Uterus (tissue), 4 donors: ENCODE results near the gene ROS1. TPM values are rescaled to one million over a fixed set of nuclear protein-coding genes. Genes with fewer than 3 reads are reported as not detected.

Source experiments
- DNase-seq, 2 donors: peaks; one replicate each; pipeline ENCODE4 v3.0.0-alpha.2; 2019 to 2020
- H3K27ac ChIP-seq, 2 donors: fragments of 200-600 bp; sonication (generic); 1 replicate in 1 of 2; 2 replicates in 1 of 2; pipeline ENCODE4 v1.5.1; 2016 to 2018
- H3K27me3 ChIP-seq, 2 donors: fragments of 200-600 bp; sonication (generic); one replicate each; pipeline ENCODE4 v1.5.1; 2018 to 2019; ENCODE audit warnings: control low read depth in 1 of 2
- H3K36me3 ChIP-seq, 2 donors: fragments of 200-600 bp; sonication (generic); one replicate each; pipeline ENCODE4 v1.5.1; 2019; ENCODE audit warnings: control low read depth in 1 of 2
- H3K4me1 ChIP-seq, 2 donors: fragments of 200-600 bp; sonication (generic); one replicate each; pipeline ENCODE4 v1.5.1; 2018 to 2019; ENCODE audit warnings: control low read depth in 1 of 2
- H3K4me3 ChIP-seq, 2 donors: fragments of 200-600 bp; sonication (generic); 1 replicate in 1 of 2; 2 replicates in 1 of 2; pipeline ENCODE4 v1.5.1; 2018 to 2019; ENCODE audit warnings: mild to moderate bottlenecking in 1 of 2
- H3K9me3 ChIP-seq, 2 donors: fragments of 200-600 bp; sonication (generic); one replicate each; pipeline ENCODE4 v1.5.1; 2019; ENCODE audit warnings: control low read depth in 1 of 2
- POLR2A ChIP-seq, 2 donors: fragments of 450-650 bp; IDR thresholded peaks; one replicate each; pipeline ENCODE4 v1.6.1; 2016; ENCODE audit warnings: antibody characterized with exemption in 2 of 2, mild to moderate bottlenecking in 1 of 2, moderate library complexity in 1 of 2
- intact Hi-C: fragments of 100-400 bp; cut with DNase I; formaldehyde crosslinking; loops from one replicate; pipeline ENCODE4 v1.15.1; 2023; ENCODE audit warnings: low total_unique reads
- total RNA-seq, 4 donors: library from RNA; depleted of rRNA in 3 of 4; stranded (reverse); fragments of >200 nt in 3 of 4; gene quantifications; one replicate each; pipeline versions ENCODE4 v1.1.0 to v1.2.4, GENCODE V29; 2014 to 2023
- TF ChIP-seq, protein P1 (sequence below), 4 experiments: fragments of 200-600 bp in 2 of 4; fragments of 450-650 bp in 2 of 4; sonication (generic) in 2 of 4; IDR thresholded peaks; one replicate each; pipeline ENCODE4 v1.5.1; 2016 to 2019; ENCODE audit warnings: antibody characterized with exemption in 4 of 4, mild to moderate bottlenecking in 2 of 4, moderate library complexity in 1 of 4
- donor health status: DM: yes; HTN: yes; CAD: no.

ROS1 gene
- total RNA-seq, 4 donors from 2014 or later, result 2.0 TPM; not detected in 3

- Histone ChIP-seq H3K27ac (no peak overlapping the region), H3K27me3 (no peaks in the 10 kb centered on the region), H3K9me3 (no peaks in the 10 kb centered on the region), H3K4me3 (no peak overlapping the region), H3K4me1 (no peaks in the 10 kb centered on the region), H3K36me3 (no peaks in the 10 kb centered on the region)
- no peak for TF ChIP-seq POLR2A (IDR thresholded peaks at IDR 0.05)
- TF ChIP-seq, protein P1, sequence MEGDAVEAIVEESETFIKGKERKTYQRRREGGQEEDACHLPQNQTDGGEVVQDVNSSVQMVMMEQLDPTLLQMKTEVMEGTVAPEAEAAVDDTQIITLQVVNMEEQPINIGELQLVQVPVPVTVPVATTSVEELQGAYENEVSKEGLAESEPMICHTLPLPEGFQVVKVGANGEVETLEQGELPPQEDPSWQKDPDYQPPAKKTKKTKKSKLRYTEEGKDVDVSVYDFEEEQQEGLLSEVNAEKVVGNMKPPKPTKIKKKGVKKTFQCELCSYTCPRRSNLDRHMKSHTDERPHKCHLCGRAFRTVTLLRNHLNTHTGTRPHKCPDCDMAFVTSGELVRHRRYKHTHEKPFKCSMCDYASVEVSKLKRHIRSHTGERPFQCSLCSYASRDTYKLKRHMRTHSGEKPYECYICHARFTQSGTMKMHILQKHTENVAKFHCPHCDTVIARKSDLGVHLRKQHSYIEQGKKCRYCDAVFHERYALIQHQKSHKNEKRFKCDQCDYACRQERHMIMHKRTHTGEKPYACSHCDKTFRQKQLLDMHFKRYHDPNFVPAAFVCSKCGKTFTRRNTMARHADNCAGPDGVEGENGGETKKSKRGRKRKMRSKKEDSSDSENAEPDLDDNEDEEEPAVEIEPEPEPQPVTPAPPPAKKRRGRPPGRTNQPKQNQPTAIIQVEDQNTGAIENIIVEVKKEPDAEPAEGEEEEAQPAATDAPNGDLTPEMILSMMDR (IDR thresholded peaks at IDR 0.05), result no peak
- no peak for DNase-seq
- intact Hi-C loops, result no loop called here
Observed at GRCh38 chr6:117307655-117308054, 118.1 kb downstream of the ROS1 start.

GRCh38 chr6:117306227-117306790, 119.4 kb downstream of the ROS1 start:
- Histone ChIP-seq H3K4me1 (no peaks in the 10 kb centered on the region), H3K27ac (no peak overlapping the region), H3K36me3 (no peaks in the 10 kb centered on the region), H3K4me3 (no peak overlapping the region), H3K9me3 (no peaks in the 10 kb centered on the region), H3K27me3 (no peaks in the 10 kb centered on the region)
- TF ChIP-seq, protein P1 (IDR thresholded peaks at IDR 0.05), result no peak
- no peak for TF ChIP-seq POLR2A (IDR thresholded peaks at IDR 0.05)
- no peak for DNase-seq
- intact Hi-C loops, result no loop called here

- no peaks in the 10 kb centered on the region for H3K36me3 ChIP-seq
- TF ChIP-seq, protein P1 (IDR thresholded peaks at IDR 0.05), result no peak
- TF ChIP-seq POLR2A (IDR thresholded peaks at IDR 0.05), result no peak
- H3K4me3 ChIP-seq, result no peak overlapping the region
- no peaks in the 10 kb centered on the region for H3K4me1 ChIP-seq
- intact Hi-C loops, result no loop called here
- no peak overlapping the region for H3K27ac ChIP-seq
- H3K9me3 ChIP-seq, result no peaks in the 10 kb centered on the region
- no peaks in the 10 kb centered on the region for H3K27me3 ChIP-seq
- DNase-seq, result no peak
Observed at GRCh38 chr6:117304446-117304845, 121.3 kb downstream of the ROS1 start.

DNA sequence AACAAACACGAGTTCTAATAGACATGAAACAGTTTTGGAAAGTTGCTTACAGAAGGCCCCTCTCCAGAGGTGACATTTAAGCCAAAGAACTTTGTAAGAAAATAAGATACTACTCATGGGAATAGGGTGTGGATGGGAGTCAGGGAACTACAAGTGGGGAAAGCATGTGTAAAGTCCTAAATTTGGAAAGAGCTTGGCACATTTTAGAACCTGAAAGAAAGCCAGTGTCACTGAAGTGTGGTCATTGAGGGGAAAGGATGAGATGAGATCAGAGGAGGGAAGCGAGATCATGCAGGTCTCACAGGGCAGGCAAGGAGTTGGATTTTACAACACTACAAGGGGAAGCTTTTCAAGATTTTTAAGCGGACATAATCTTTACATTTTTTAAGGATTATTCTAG, 122.4 kb downstream of the ROS1 start:
- H3K27ac ChIP-seq, result no peak overlapping the region
- intact Hi-C loops, result no loop called here
- H3K27me3 ChIP-seq, result no peaks in the 10 kb centered on the region
- H3K9me3 ChIP-seq, result no peaks in the 10 kb centered on the region
- H3K36me3 ChIP-seq, result no peaks in the 10 kb centered on the region
- no peak for DNase-seq
- no peak overlapping the region for H3K4me3 ChIP-seq
- no peaks in the 10 kb centered on the region for H3K4me1 ChIP-seq
- TF ChIP-seq, protein P1 (IDR thresholded peaks at IDR 0.05), result no peak
- no peak for TF ChIP-seq POLR2A (IDR thresholded peaks at IDR 0.05)

- Histone ChIP-seq H3K4me3 (no peak overlapping the region), H3K4me1 (no peaks in the 10 kb centered on the region), H3K9me3 (no peaks in the 10 kb centered on the region), H3K27me3 (no peaks in the 10 kb centered on the region), H3K36me3 (no peaks in the 10 kb centered on the region), H3K27ac (no peak overlapping the region)
- TF ChIP-seq, protein P1 (IDR thresholded peaks at IDR 0.05), result no peak
- TF ChIP-seq POLR2A (IDR thresholded peaks at IDR 0.05), result no peak
- intact Hi-C loops, result no loop called here
- no peak for DNase-seq
Observed at GRCh38 chr6:117298941-117299340, 126.8 kb downstream of the ROS1 start.
